Pancreas (tissue), 10 donors: ENCODE results near the gene ECT2. TPM values are rescaled to one million over a fixed set of nuclear protein-coding genes. Genes with fewer than 3 reads are reported as not detected.
"Not testable (repeated sequence)": the region's sequence is repeated elsewhere in the genome, so short reads cannot be mapped to it uniquely, and the experiment has no call there.

Experiments used
- ATAC-seq, 4 donors: fragments of 200-7000 bp; cut with Tn5 transposase; one replicate each; pipeline versions ENCODE4 v1.8.0 to v1.9.1; 2020; ENCODE audit warnings: mild to moderate bottlenecking in 4 of 4, moderate library complexity in 4 of 4
- DNase-seq, 6 donors: peaks; one replicate each; pipeline ENCODE4 v3.0.0-alpha.2; 2020
- FAIRE-seq: peaks from 2 replicates; lab custom pipeline; 2012; peaks lifted over from hg19 to GRCh38; lab: Jason Lieb, UNC
- H3K27ac ChIP-seq, 4 donors: fragments of 200-600 bp; sonication (generic); 1 replicate in 3 of 4; 2 replicates in 1 of 4; pipeline versions ENCODE4 v1.5.0 to v1.8.0; 2020
- H3K27me3 ChIP-seq, 4 donors: fragments of 200-600 bp; one replicate each; pipeline ENCODE4 v1.8.0; 2021
- H3K36me3 ChIP-seq, 3 donors: fragments of 200-600 bp; sonication (generic) in 1 of 3; one replicate each; pipeline versions ENCODE4 v1.5.0 to v1.8.0; 2020 to 2021
- H3K4me1 ChIP-seq, 3 donors: fragments of 200-600 bp; one replicate each; pipeline ENCODE4 v1.8.0; 2021
- H3K4me3 ChIP-seq, 4 donors: fragments of 200-600 bp; sonication (generic) in 2 of 4; one replicate each; pipeline versions ENCODE4 v1.5.0 to v1.8.0; 2020 to 2021
- H3K9me3 ChIP-seq, 4 donors: fragments of 200-600 bp; one replicate each; pipeline ENCODE4 v1.8.0; 2021
- CTCF ChIP-seq, 4 donors: fragments of 200-600 bp; sonication (generic) in 3 of 4; IDR thresholded peaks; one replicate each; pipeline versions ENCODE4 v1.5.0 to v1.8.0; 2021; ENCODE audit warnings: antibody characterized with exemption in 4 of 4
- WGBS, 2 donors: extraction: QIAGEN DNeasy Blood & Tissue Kit; methylation state at CpG; one replicate each; pipeline ENCODE4 v1.1.7; 2013; 5-methylcytosine and 5-hydroxymethylcytosine counted together
- intact Hi-C, 3 donors: fragments of 100-400 bp; cut with DNase I; formaldehyde crosslinking; loops; one replicate each; pipeline versions ENCODE4 v1.11.1 to v1.14.2; 2022
- polyA plus RNA-seq, 2 donors: library from polyadenylated mRNA; stranded (reverse); fragments of 200-250 nt; gene quantifications; one replicate each; pipeline ENCODE4 v1.2.3, GENCODE V29; 2013
- total RNA-seq, 6 donors: library from RNA; stranded (reverse); fragmentation: NEBNext Ultra II Directional in 4 of 6; extraction: Animal tissue kit (Norgen Biotek cat#: 25700) in 4 of 6; gene quantifications; one replicate each; pipeline versions ENCODE4 v1.2.1 to v1.2.4, GENCODE V29; 2021 to 2023
- donor health status: healthy with polysubstance abuse.
- donor health status: DM: no; HTN: no; CAD: no; lungs with moderate emphysema.
- donor health status: DM: no; HTN: no; CAD: no.
- donor health status: control.
- donor health status: control.
- donor health status: Bipolar disorder and iron deficiency.
- donor health status: DM: yes; HTN: yes; CAD: no.
- donor health status: DM: no; HTN: no; CAD: no.
- donor health status: DM: no; HTN: no; CAD: no.
- donor health status: DM: yes; HTN: yes; CAD: no.

ECT2 gene
- total and polyA plus RNA-seq, 8 donors = 0.74 to 7.0 (median 2.2) TPM

- no peak overlapping the region for H3K4me3 ChIP-seq
- peak in 1 of 6 donors; percentile 53 for DNase-seq
- no peak for TF ChIP-seq CTCF (IDR thresholded peaks at IDR 0.05)
- H3K4me1 ChIP-seq = peaks cover 0 to 3% (median 0%) of the 10 kb centered on the region in 3 donors
- H3K27ac ChIP-seq = no peak overlapping the region
- WGBS, 2 donors = 57 to 75% methylated on average over 5 of the region's 5 CpGs
- peak in 3 of 4 donors; percentile 9 to 79 (median 69) for ATAC-seq
- no peak for FAIRE-seq
- H3K27me3 ChIP-seq = no peaks in the 10 kb centered on the region
- no peaks in the 10 kb centered on the region for H3K36me3 ChIP-seq
- intact Hi-C loops = no loop called here
- no peaks in the 10 kb centered on the region for H3K9me3 ChIP-seq
Observed at GRCh38 chr3:172716476-172716875, 34.0 kb upstream of the ECT2 start.

GRCh38 chr3:172717493-172718088 is 32.9 kb upstream of the ECT2 start:
- no peak overlapping the region for H3K27ac ChIP-seq
- H3K9me3 ChIP-seq = no peaks in the 10 kb centered on the region
- intact Hi-C loops = no loop called here
- no peak overlapping the region for H3K4me3 ChIP-seq
- ATAC-seq (peak in 1 of 4 donors; percentile 45), FAIRE-seq (no peak), DNase-seq (no peak)
- no peaks in the 10 kb centered on the region for H3K4me1 ChIP-seq
- 64 to 68% methylated on average over 4 of the region's 4 CpGs for WGBS, 2 donors
- H3K27me3 ChIP-seq = no peaks in the 10 kb centered on the region
- H3K36me3 ChIP-seq = no peaks in the 10 kb centered on the region
- peak in 3 of 4 donors; percentile 8 to 15 (median 11) for TF ChIP-seq CTCF (IDR thresholded peaks at IDR 0.05)

- H3K36me3 ChIP-seq, H3K27me3 ChIP-seq, ATAC-seq, H3K27ac ChIP-seq, H3K4me1 ChIP-seq, DNase-seq, intact Hi-C loops, H3K4me3 ChIP-seq, FAIRE-seq, H3K9me3 ChIP-seq: not testable (repeated sequence)
- WGBS, 2 donors = 69 to 71% methylated on average over 8 of the region's 8 CpGs
Observed at GRCh38 chr3:172722536-172723040, 27.9 kb upstream of the ECT2 start.

- Histone ChIP-seq H3K36me3 (no peaks in the 10 kb centered on the region), H3K4me1 (no peaks in the 10 kb centered on the region), H3K27me3 (no peaks in the 10 kb centered on the region), H3K4me3 (no peak overlapping the region), H3K9me3 (no peaks in the 10 kb centered on the region), H3K27ac (no peak overlapping the region)
- ATAC-seq (no peak), DNase-seq (no peak), FAIRE-seq (no peak)
- intact Hi-C loops = no loop called here
- TF ChIP-seq CTCF (IDR thresholded peaks at IDR 0.05) = no peak
- WGBS, 2 donors = 60 to 73% methylated on average over 1 of the region's 1 CpG
Observed at GRCh38 chr3:172726380-172726779, 24.1 kb upstream of the ECT2 start.

GRCh38 chr3:172735014-172735413 is 15.5 kb upstream of the ECT2 start:
- Histone ChIP-seq H3K36me3 (no peaks in the 10 kb centered on the region), H3K4me1 (no peaks in the 10 kb centered on the region), H3K4me3 (no peak overlapping the region), H3K27ac (no peak overlapping the region), H3K27me3 (no peaks in the 10 kb centered on the region), H3K9me3 (no peaks in the 10 kb centered on the region)
- no peak for ATAC-seq
- TF ChIP-seq CTCF (IDR thresholded peaks at IDR 0.05) = no peak
- no peak for FAIRE-seq
- DNase-seq = no peak
- 79 to 90% methylated on average over 2 of the region's 2 CpGs for WGBS, 2 donors
- intact Hi-C loops = no loop called here
